WTC11 (cell line): ENCODE results near the gene LINC00237. TPM values are rescaled to one million over a fixed set of nuclear protein-coding genes. Genes with fewer than 3 reads are reported as not detected.

Experiments
- ATAC-seq: fragments of 200-7000 bp; cut with Tn5 transposase; 2 replicates; pipeline ENCODE4 v1.10.0; 2021; ENCODE audit warnings: mild to moderate bottlenecking, moderate library complexity
- CTCF ChIA-PET: fragments of 300-600 bp; sonication (Branson Sonifier 250); formaldehyde crosslinking; loops from one replicate; lab custom pipeline; 2021; ENCODE audit warnings: antibody characterized with exemption; lab: Charles Lee
- POLR2A ChIA-PET: fragments of 350-600 bp; sonication (Branson Sonifier 250); formaldehyde crosslinking; loops from one replicate; lab custom pipeline; 2021; ENCODE audit warnings: antibody characterized with exemption; lab: Charles Lee
- DNase-seq: peaks from one replicate; pipeline ENCODE4 v3.0.0; 2021; ENCODE audit warnings: low spot score
- H3K27ac Mint-ChIP-seq: 2 replicates; pipeline ENCODE4 v1.8.0; 2021; ENCODE audit warnings: mixed read lengths
- H3K27me3 Mint-ChIP-seq: 2 replicates; pipeline ENCODE4 v1.8.0; 2021; ENCODE audit warnings: low read depth, mild to moderate bottlenecking, moderate library complexity, mixed read lengths
- H3K36me3 Mint-ChIP-seq: 2 replicates; pipeline ENCODE4 v1.8.0; 2021; ENCODE audit warnings: mixed read lengths
- H3K4me1 Mint-ChIP-seq: 2 replicates; pipeline ENCODE4 v1.8.0; 2022; ENCODE audit warnings: mixed read lengths
- H3K4me3 Mint-ChIP-seq: 2 replicates; pipeline ENCODE4 v1.8.0; 2021; ENCODE audit warnings: mild to moderate bottlenecking, moderate library complexity, mixed read lengths
- H3K9me3 Mint-ChIP-seq: 2 replicates; pipeline ENCODE4 v1.8.0; 2021; ENCODE audit warnings: mixed read lengths
- ATF3 ChIP-seq: sonication (generic); formaldehyde crosslinking; conservative IDR thresholded peaks from 2 replicates; pipeline ENCODE4 v1.8.1; 2022; ENCODE audit warnings: mild to moderate bottlenecking, missing genetic modification reagents
- CBFB ChIP-seq: sonication (generic); formaldehyde crosslinking; IDR thresholded peaks from 2 replicates; pipeline ENCODE4 v1.8.1; 2022; ENCODE audit warnings: mild to moderate bottlenecking, low read depth, missing genetic modification reagents
- E2F1 ChIP-seq: sonication (generic); formaldehyde crosslinking; IDR thresholded peaks from 2 replicates; pipeline ENCODE4 v1.8.0; 2022; ENCODE audit warnings: mild to moderate bottlenecking, missing genetic modification reagents
- ELF4 ChIP-seq: sonication (generic); formaldehyde crosslinking; IDR thresholded peaks from 2 replicates; pipeline ENCODE4 v1.8.1; 2022; ENCODE audit warnings: low read depth, mild to moderate bottlenecking, moderate library complexity, missing genetic modification reagents
- EMX1 ChIP-seq: fragments of 250-450 bp; sonication (Bioruptor Pico); IDR thresholded peaks from 2 replicates; pipeline ENCODE4 v1.8.0; 2021; ENCODE audit warnings: mild to moderate bottlenecking
- GABPB1 ChIP-seq: sonication (generic); formaldehyde crosslinking; IDR thresholded peaks from 2 replicates; pipeline ENCODE4 v1.8.1; 2023; ENCODE audit warnings: mild to moderate bottlenecking, missing genetic modification reagents
- HMGA2 ChIP-seq: fragments of 250-450 bp; sonication (Bioruptor Pico); IDR thresholded peaks from 2 replicates; pipeline ENCODE4 v1.4.0; 2021; ENCODE audit warnings: mild to moderate bottlenecking, moderate library complexity
- MYBL2 ChIP-seq: sonication (generic); formaldehyde crosslinking; IDR thresholded peaks from 2 replicates; pipeline ENCODE4 v1.8.1; 2023; ENCODE audit warnings: mild to moderate bottlenecking, moderate library complexity, missing genetic modification reagents
- RORB ChIP-seq: fragments of 250-450 bp; sonication (Bioruptor Pico); IDR thresholded peaks from 2 replicates; pipeline ENCODE4 v1.9.0; 2021; ENCODE audit warnings: mild to moderate bottlenecking
- SMAD4 ChIP-seq: sonication (generic); formaldehyde crosslinking; IDR thresholded peaks from 2 replicates; pipeline ENCODE4 v1.8.0; 2022; ENCODE audit warnings: mild to moderate bottlenecking, missing genetic modification reagents
- TP53 ChIP-seq: sonication (generic); formaldehyde crosslinking; IDR thresholded peaks from 2 replicates; pipeline ENCODE4 v1.8.1; 2023; ENCODE audit warnings: mild to moderate bottlenecking, missing genetic modification reagents
- USF1 ChIP-seq: sonication (generic); formaldehyde crosslinking; IDR thresholded peaks from 2 replicates; pipeline ENCODE4 v1.8.0; 2022; ENCODE audit warnings: mild to moderate bottlenecking, missing genetic modification reagents
- ZNF396 ChIP-seq: fragments of 250-450 bp; sonication (Bioruptor Pico); IDR thresholded peaks from 2 replicates; pipeline ENCODE4 v1.8.0; 2021; ENCODE audit warnings: mild to moderate bottlenecking, moderate library complexity, borderline replicate concordance
- ZSCAN18 ChIP-seq: fragments of 250-450 bp; sonication (Bioruptor Pico); IDR thresholded peaks from 2 replicates; pipeline ENCODE4 v2.1.2; 2022; ENCODE audit warnings: mild to moderate bottlenecking, moderate library complexity
- total RNA-seq: library from RNA; stranded (reverse); gene quantifications from 3 replicates; pipeline ENCODE4 v1.2.3, GENCODE V29; 2021
- TF ChIP-seq, protein P1 (sequence below): fragments of 200-600 bp; IDR thresholded peaks from 2 replicates; pipeline ENCODE4 v1.8.0; 2022; ENCODE audit warnings: antibody characterized with exemption
- TF ChIP-seq, protein P2 (sequence below): sonication (generic); formaldehyde crosslinking; IDR thresholded peaks from 2 replicates; pipeline ENCODE4 v1.8.1; 2023; ENCODE audit warnings: mild to moderate bottlenecking, missing genetic modification reagents
- TF ChIP-seq, protein P3 (sequence below): fragments of 250-450 bp; sonication (Bioruptor Pico); IDR thresholded peaks from 2 replicates; pipeline ENCODE4 v1.9.0; 2021; ENCODE audit warnings: mild to moderate bottlenecking

Gene LINC00237
- total RNA-seq, 1 experiment from 2014 or later, result 3.1 TPM

DNA sequence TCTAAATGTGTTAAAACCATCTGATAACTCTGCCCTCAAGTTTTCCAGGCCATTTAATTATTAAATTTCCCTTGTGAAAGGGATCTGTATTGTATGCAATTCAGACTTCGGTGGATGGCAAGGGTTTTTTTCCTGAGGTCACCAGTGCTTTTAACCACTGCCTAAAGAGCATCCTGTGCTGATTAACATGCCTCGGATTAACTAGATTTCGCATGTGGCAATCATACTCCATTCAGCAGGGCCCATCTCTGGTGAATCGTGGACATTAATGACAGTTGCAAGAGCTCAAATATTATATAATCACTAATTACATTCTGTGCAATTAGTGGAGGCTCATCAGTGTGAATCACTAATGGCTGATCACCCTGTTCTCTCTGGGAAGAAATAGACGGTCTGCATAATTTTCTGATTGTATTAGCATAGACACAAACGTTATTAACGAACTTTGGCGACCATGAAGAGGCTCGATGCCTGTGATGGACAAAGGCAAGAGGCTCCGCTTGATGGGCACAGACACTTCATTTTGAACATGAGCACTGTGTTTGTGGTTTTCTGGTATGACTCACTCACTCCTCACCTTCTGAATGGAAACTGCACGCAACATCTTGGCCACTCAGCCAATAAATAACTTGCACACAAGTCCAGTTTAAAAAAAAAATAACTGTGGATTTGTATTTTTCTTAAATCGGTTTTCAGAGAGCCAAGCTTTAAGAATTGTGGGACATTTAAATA is 31.4 kb downstream of the LINC00237 start (continued):
- TF ChIP-seq ELF4 (CRISPR knock-in tag) (no peak), ZSCAN18 (CRISPR knock-in tag) (no peak)

- ATAC-seq, result no peak
- CTCF ChIA-PET, result interaction anchor here (1.0 to 2.0 kb wide), 2 partner anchors 14 to 18 kb away, joined by 3 to 7 read pairs; no protein-coding TSS in a partner anchor
- no peaks in the 10 kb centered on the region for H3K27me3 Mint-ChIP-seq
- no peak overlapping the region for H3K4me3 Mint-ChIP-seq
- H3K27ac Mint-ChIP-seq, result no peak overlapping the region
- no peak for TF ChIP-seq SMAD4 (CRISPR knock-in tag)
- TF ChIP-seq CBFB (CRISPR knock-in tag), result no peak
- TF ChIP-seq, protein P1, sequence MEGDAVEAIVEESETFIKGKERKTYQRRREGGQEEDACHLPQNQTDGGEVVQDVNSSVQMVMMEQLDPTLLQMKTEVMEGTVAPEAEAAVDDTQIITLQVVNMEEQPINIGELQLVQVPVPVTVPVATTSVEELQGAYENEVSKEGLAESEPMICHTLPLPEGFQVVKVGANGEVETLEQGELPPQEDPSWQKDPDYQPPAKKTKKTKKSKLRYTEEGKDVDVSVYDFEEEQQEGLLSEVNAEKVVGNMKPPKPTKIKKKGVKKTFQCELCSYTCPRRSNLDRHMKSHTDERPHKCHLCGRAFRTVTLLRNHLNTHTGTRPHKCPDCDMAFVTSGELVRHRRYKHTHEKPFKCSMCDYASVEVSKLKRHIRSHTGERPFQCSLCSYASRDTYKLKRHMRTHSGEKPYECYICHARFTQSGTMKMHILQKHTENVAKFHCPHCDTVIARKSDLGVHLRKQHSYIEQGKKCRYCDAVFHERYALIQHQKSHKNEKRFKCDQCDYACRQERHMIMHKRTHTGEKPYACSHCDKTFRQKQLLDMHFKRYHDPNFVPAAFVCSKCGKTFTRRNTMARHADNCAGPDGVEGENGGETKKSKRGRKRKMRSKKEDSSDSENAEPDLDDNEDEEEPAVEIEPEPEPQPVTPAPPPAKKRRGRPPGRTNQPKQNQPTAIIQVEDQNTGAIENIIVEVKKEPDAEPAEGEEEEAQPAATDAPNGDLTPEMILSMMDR, result no peak
- no peak for TF ChIP-seq USF1 (CRISPR knock-in tag)
- TF ChIP-seq, all 79 proteins: peak for 0
- Mint-ChIP-seq H3K4me1 (no peaks in the 10 kb centered on the region), H3K36me3 (no peaks in the 10 kb centered on the region), H3K9me3 (no peaks in the 10 kb centered on the region)
- no peak for DNase-seq
- POLR2A ChIA-PET, result no interaction called here
These were observed 38.9 kb downstream of the LINC00237 start for GRCh38 chr20:21067255-21067654.

DNA sequence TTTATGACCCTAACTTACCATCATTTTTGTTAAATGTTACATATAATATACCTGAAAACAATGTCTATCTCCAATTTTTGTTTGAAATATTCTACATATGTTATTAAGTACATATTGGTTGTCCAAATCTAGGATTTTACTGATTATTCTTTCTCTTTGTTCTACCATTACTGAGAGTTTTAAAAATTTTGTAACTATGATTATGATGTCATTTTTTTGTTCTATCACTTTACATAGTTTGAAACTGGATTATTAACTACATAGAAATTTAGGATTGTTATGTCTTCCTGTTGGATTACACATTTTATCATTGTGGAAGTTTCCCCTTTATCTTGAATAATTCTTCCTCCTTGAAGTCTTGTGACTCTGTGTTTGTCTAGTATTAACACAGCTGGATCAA is 41.2 kb downstream of the LINC00237 start:
- Mint-ChIP-seq H3K36me3 (0 out of 2 replicates have a peak, but pooled peaks cover 4% of the 10 kb centered on the region), H3K9me3 (peaks cover 11% of the 10 kb centered on the region), H3K27ac (no peak overlapping the region), H3K4me3 (no peak overlapping the region), H3K27me3 (no peaks in the 10 kb centered on the region), H3K4me1 (no peaks in the 10 kb centered on the region)
- ATAC-seq (no peak), DNase-seq (no peak)
- CTCF ChIA-PET, result interaction anchor here (0.8 kb wide), 1 partner anchor 16 kb away, joined by 8 read pairs; no protein-coding TSS in a partner anchor
- TF ChIP-seq HMGA2 (no peak), ATF3 (CRISPR knock-in tag) (no peak), RORB (CRISPR knock-in tag) (no peak), EMX1 (no peak), GABPB1 (no peak), MYBL2 (CRISPR knock-in tag) (no peak), E2F1 (CRISPR knock-in tag) (no peak), ELF4 (CRISPR knock-in tag) (no peak), CBFB (CRISPR knock-in tag) (no peak), TP53 (CRISPR knock-in tag) (no peak)
- POLR2A ChIA-PET, result no interaction called here

- no peak for ATAC-seq
- DNase-seq, result no peak
- Mint-ChIP-seq H3K36me3 (peaks cover 14% of the 10 kb centered on the region; the same call in 1 of the 2 replicates), H3K27me3 (no peaks in the 10 kb centered on the region), H3K27ac (no peak overlapping the region), H3K4me3 (no peak overlapping the region), H3K9me3 (peaks cover 24% of the 10 kb centered on the region), H3K4me1 (peaks cover 5% of the 10 kb centered on the region; the same call in 1 of the 2 replicates)
- POLR2A ChIA-PET, result no interaction called here
- CTCF ChIA-PET, result no interaction called here
- TF ChIP-seq ZSCAN18 (CRISPR knock-in tag) (no peak), ZNF396 (CRISPR knock-in tag) (no peak)
- TF ChIP-seq, protein P2, sequence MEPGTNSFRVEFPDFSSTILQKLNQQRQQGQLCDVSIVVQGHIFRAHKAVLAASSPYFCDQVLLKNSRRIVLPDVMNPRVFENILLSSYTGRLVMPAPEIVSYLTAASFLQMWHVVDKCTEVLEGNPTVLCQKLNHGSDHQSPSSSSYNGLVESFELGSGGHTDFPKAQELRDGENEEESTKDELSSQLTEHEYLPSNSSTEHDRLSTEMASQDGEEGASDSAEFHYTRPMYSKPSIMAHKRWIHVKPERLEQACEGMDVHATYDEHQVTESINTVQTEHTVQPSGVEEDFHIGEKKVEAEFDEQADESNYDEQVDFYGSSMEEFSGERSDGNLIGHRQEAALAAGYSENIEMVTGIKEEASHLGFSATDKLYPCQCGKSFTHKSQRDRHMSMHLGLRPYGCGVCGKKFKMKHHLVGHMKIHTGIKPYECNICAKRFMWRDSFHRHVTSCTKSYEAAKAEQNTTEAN, result no peak
- TF ChIP-seq, protein P3, sequence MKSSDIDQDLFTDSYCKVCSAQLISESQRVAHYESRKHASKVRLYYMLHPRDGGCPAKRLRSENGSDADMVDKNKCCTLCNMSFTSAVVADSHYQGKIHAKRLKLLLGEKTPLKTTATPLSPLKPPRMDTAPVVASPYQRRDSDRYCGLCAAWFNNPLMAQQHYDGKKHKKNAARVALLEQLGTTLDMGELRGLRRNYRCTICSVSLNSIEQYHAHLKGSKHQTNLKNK, result no peak
These were observed 42.9 kb downstream of the LINC00237 start for GRCh38 chr20:21063276-21063675.
